NCI-H146 treated with DMSO at 0.1 percent for 48 hours (cell line): Measurements from ENCODE around the gene PAM16.
"Not testable (repeated sequence)": the region's sequence is repeated elsewhere in the genome, so short reads cannot be mapped to it uniquely, and the experiment has no call there.

Experiments
- DNase-seq: peaks from one replicate; lab custom pipeline; 2025; ENCODE audit not compliant: unreplicated experiment; lab: John Stamatoyannopoulos, UW

PAM16 gene

GRCh38 chr16:4350787-4351659, at the start of gene PAM16:
TSS of gene PAM16 (minus strand) at chr16:4351321. CDS start at chr16:4351234, 87 bp downstream.
- peak; percentile 94 for DNase-seq

GRCh38 chr16:4399001-4399730, 48.0 kb upstream of the PAM16 start:
- DNase-seq = no peak

- no peak for DNase-seq
Measured at GRCh38 chr16:4395055-4395726, 44.1 kb upstream of the PAM16 start.

DNA sequence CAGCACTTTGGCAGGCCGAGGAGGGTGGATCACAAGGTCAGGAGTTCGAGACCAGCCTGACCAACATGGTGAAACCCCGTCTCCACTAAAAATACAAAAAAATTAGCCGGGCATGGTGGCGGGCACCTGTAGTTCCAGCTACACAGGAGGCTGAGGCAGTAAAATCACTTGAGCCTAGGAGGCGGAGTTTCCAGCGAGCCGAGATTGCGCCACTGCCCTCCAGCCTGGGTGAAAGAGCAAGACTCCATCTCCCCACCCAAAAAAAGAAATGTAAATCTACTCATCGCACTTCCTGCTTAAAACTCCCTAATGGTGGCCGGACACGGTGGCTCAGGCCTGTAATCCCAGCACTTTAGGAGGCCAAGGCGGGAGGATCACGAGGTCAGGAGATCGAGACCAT, 42.7 kb upstream of the PAM16 start:
- not testable (repeated sequence) for DNase-seq

DNA sequence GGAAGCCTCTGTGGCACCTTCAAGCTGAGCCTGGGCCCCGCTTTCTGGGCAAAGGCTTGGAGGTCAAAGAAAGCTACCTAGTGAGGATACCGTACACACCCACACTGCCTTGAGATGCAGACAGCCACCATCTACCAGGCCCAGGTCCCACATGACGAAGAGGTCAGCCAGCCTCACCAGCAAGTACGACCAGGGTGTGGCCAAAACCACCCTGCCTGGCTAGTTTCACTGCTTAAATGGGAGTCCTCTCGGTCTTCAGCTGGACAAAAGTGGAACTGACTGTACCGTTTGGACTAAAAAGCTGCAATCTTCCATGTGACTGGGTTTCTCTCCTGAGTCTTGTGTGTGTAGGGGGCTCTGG, 42.1 kb upstream of the PAM16 start:
- DNase-seq = no peak

- DNase-seq = no peak
Measured at GRCh38 chr16:4392382-4393239, 41.5 kb upstream of the PAM16 start.

GRCh38 chr16:4391631-4392381, 40.7 kb upstream of the PAM16 start:
- no peak for DNase-seq

- no peak for DNase-seq
Measured at GRCh38 chr16:4390266-4391260, 39.4 kb upstream of the PAM16 start.

- no peak for DNase-seq
Measured at GRCh38 chr16:4389051-4389955, 38.2 kb upstream of the PAM16 start.

GRCh38 chr16:4388271-4389021, 37.3 kb upstream of the PAM16 start:
- no peak for DNase-seq

DNA sequence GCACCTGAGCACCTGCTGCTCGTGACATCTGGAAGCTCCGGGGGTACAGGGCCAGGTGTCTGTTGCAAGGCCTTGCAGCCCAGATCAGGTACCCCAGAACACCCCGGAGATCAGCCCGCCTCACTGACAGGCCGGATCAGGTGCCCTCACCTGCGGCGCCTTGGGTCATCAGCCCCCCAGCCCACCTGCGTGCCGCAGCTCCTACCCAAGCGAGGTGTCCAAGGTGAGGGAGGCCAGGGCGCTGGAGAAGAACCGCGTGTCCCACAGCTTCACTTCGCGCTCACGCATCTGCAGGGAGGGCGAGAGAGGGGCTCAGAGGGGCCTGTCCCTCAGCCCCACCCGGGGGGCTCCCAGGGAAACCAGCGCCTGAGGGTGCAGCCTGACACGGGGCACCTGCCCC, 36.7 kb upstream of the PAM16 start:
- no peak for DNase-seq

DNA sequence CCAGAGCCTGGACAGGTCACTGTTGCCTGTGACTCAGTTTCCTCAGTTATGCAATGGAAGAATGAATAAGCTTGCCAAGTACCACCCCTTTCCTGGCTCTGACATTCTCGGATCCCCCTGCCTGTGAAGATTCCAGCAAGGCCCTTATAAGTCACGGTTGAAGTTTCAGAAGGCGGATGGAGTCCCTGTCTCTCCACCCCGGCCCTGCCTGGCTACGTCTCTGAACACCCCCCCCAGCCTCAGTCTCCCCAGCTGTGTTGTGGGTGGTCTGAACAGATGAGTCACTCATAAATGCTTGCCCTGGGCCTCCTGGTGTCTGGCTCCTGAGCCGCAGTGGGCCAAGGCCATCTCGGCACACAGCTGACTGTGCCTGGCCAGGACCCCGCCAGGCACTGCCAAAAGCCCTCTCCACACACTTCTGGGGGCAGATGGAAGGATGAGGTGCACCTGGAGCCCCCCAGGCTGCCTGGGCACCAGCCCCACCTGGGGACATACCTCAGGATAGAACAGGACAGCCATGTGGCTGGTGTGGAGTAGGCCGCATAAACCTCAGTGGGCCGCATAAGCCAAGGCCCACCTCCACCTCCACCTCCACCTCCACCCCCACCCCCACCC, 35.9 kb upstream of the PAM16 start:
- no peak for DNase-seq

DNA sequence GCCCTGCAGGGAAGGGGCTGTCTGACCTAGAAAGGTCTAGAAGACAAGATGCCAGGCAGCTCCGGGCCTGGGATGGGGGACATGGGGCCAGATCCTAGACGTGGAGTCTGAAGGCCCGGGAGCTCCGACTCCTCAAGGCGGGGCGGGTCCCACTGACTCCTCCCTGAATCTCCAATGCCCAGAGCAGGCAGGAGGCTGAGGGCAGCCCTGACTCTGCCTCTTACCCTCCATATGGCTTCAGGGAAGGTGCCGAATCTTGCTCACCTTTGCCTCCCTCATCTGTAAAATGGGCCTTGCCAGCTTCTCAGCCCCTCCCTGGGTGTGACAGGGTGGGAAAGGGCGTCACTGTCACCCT, 35.3 kb upstream of the PAM16 start:
- DNase-seq = no peak

DNA sequence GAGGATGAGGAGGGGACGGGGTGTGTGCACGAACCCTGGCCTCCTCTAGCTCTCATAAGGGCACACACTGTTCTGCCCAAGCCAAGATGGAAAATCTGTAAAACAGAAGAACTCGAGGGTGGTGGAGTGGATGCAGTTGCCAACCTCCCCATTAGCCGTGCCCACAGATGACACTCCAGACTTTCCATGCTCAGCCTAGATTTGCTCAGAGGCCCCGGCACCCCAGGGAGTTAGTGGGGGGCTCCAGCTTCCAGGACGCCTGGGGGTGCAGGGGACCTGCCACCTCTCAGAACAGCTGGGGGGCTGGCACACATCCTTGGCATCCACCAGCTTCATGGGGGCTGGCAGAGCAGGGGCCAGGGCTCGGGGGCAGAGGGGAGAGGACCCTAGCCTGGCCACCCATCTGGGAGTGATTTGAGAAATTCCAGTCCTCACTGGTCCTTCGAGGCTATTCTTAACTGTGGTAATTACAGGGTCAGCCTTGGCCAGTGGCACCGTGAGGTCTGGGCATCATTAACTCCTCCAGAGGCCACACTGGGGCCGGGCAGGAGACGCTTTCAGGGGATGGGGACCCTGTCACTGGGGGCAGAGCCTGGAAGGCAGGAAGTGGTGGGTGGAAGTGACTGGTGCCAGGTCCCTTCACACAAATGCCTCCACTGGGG, 34.8 kb upstream of the PAM16 start:
- no peak for DNase-seq

- no peak for DNase-seq
Measured at GRCh38 chr16:4385066-4385788, 34.1 kb upstream of the PAM16 start.

GRCh38 chr16:4384509-4384942, 33.4 kb upstream of the PAM16 start:
- DNase-seq = no peak
